ENCODE results near the gene MRPL38.

The MRPL38 gene

DNA sequence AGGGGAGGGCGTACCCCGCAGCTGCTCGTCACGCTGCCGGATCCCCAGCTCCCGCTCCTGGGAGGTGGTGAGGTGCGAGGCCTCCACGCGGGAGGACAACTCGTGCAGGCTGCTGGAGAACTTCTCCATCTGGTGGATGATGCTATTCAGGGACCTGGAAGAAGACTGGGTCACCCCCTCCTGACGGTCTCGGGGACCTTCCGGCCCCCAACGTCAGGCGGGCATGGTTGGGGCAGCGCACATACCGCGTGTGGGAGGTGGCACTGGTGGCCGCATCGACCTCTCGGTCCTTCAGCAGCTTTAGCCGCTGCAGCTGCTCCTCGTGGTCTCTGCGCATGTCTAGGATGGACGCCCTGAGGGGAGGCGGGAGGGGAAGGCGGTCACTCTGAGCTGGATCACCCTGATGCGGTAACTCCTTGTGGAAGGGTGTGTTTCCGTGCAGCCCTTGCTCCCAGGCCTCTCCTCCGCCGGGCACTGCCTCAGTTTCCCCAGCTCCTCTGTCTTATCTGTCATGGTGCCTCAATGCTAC, 13.3 kb upstream of the MRPL38 start:
- no peak for DNase-seq

GRCh38 chr17:75917141-75917916, 12.6 kb upstream of the MRPL38 start:
- no peak for DNase-seq

GRCh38 chr17:75915268-75915667, 10.6 kb upstream of the MRPL38 start:
- DNase-seq = no peak

GRCh38 chr17:75914643-75915267, 10.1 kb upstream of the MRPL38 start:
- DNase-seq = no peak

DNA sequence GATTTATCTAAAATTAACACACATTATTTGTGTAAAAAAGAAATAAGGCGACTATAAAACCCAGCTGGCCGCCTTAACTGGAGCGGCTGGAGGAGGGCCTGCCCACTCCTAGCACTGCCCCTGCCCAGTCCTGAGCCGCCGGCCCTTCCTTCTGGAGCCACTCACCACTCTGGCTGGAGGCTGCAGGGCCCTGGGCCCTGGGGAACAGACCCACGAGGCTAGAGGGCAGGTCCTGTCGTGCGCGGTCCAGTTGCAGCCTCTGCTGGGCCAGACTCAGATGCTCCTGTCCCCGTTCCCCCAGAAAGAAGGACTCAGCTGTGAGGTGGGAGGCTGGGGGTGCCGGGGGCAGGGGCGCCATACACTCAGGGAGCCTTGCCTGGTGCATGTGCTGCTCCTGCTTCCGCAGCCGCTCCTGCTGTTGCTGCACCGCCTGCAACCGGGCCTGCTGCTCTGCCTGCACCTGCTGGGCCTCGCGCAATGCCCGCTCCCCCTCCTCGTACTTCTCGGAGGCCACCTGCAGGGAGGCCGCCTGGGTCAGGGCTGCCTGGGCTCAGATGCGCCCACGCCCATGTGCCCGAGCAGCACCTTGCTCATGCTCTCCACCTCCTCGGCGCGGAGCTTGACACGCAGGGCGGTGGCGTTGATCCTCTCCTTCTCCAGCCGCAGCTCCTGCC, 9.0 kb upstream of the MRPL38 start:
- DNase-seq = no peak

DNA sequence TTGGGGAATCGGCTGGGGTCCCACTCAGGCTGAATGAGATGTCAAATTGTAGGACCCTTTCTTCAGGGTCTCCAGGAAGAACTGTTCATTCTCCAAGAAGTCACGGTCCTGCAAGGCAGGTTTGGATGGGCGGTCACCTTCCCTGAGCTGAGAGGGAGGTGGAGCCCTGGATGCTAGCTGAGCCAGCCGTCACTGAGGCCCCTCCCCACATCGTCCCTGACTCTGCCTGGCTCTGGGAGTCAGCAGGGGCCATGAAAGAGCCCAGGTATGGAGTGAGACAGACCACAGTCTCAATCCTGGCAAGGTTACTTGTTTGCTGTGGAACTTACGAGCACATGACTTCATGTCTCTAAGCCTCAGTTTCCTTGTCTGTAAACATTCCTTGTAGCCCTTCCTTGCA, 6.0 kb upstream of the MRPL38 start:
- DNase-seq = no peak

DNA sequence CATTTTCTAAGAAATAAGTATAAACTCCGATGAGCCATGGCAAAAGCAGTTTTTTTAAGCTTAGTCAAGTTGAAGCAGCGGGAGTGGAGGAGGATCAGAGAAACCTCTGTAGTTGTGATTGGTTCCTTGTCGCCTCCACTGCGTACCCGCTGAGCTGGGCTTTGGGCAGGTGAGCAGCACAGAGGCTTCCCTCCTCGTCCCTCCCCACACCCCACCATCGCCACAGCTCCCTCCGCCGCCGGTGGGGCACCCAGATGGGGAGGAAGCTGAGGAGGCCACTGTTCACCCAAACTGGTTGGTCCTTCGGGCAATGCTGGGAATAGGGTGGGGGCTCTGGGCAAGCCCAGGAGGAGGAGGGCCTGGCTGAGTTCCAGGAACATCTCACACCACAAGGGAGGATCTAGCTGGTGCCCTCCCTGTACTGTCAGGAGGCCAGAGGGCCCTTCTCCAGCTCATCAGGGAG, 5.2 kb upstream of the MRPL38 start:
- no peak for DNase-seq

DNA sequence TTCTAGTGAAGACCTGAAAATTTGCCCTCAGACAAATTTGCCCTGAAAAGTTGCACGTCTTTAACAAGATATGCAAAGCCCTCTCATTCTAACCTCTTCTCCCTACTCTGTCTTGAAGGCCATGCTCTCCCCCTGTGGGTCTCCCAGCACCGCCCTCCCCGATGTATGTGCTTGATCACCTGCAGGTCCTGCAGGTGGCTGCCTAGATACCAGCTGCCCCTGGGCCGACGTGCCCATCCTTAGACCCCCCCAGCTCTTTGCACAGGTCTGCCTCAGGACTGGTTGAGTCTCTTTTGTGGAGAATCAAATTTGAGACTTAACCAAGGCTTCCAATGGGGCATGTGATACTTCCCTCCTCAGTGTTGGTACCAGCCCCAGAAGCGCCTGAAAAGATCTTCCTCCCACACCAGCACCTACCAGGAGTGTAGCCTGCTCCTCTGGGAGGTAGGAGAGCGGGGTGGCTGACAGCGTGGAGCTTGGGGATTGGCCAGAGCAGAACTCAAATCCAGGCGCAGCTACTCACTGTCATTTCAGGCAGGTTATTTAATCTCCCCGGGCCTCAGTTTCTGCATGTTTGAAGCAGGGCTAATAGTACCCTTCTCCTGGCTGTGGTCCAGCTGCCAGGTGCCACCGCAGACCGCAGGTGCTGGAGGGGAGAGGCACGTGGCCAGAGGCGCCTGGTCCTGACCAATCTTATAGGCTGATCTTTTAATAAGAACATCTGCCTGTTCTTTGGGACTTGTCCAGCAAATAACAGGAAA, 4.5 kb upstream of the MRPL38 start:
- DNase-seq = no peak

DNA sequence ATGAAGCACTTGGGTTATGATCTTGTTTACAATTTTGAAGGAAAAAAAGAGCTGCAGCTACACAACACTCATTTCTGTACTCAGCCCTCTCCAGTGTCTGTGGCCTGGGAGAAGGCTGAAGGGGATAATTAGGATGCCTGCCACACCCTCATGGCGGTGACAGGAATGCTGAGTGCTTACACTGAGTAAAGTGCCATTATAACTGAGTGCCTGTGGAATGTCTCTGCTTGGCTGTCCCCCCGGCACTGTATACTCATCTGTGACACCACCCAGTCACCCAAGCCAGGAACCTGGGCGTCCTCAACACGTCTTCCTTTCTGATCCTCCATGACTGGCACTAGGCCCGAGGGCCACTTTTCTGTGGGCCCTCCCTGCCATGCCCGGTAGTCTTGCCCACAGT, 3.5 kb upstream of the MRPL38 start:
- no peak for DNase-seq

DNA sequence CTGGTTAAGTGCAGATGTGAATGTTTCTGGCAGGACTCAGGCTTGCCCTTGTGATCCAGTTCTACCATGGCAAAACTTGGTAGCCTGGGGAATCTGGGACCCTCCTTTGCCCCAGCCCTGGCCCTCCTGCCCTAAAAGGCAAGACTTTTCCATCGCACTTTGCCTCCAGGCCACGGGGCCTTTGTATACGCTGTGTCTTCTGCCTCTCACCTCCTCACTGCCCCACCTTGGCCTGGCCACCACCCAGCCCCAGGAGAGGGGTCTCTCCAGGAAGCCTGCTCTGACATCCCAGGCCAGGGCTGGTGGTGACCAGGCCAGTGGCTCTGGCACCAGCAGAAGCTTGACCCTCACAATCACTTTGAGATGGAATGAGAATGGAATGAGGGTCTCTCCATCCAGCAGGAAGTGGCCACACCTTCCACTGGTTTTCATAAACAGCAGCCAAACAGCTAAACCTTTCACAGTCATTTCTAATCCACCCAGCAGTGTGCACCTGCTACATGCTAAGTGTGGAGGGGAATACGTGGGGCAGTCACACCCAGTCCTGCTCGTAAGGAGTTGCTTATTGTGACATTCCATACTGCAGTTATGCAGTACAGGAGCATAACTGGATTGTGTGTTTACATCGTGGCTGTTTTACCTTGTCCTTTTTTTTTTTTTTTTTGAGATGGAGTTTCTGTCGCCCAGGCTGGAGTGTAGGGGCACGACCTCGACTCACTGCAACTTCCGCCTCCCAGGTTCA, 1.6 kb upstream of the MRPL38 start:
- DNase-seq = no peak

- no peak for DNase-seq
Observed at GRCh38 chr17:75902406-75902805, 2.3 kb downstream of the MRPL38 start.

DNA sequence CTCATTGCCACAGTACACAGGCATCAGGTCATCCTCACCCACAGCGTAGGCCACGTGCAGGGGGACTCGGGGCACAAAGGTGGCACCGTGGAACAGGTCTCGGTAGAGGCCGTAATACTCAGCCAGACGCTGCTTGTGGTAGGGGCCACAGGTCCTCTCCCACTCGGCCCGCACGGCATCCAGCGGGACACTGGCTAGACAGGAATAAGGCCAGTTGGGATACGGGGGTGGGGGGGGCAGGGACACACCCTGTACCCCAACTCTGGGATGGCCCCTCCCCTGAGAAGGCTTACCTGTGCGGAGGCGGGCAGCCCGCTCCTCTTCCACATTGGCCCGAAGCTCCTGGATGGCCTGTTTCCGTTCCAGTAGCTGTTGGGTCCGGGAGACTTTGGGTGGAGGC, 3.0 kb downstream of the MRPL38 start:
- DNase-seq = no peak

DNA sequence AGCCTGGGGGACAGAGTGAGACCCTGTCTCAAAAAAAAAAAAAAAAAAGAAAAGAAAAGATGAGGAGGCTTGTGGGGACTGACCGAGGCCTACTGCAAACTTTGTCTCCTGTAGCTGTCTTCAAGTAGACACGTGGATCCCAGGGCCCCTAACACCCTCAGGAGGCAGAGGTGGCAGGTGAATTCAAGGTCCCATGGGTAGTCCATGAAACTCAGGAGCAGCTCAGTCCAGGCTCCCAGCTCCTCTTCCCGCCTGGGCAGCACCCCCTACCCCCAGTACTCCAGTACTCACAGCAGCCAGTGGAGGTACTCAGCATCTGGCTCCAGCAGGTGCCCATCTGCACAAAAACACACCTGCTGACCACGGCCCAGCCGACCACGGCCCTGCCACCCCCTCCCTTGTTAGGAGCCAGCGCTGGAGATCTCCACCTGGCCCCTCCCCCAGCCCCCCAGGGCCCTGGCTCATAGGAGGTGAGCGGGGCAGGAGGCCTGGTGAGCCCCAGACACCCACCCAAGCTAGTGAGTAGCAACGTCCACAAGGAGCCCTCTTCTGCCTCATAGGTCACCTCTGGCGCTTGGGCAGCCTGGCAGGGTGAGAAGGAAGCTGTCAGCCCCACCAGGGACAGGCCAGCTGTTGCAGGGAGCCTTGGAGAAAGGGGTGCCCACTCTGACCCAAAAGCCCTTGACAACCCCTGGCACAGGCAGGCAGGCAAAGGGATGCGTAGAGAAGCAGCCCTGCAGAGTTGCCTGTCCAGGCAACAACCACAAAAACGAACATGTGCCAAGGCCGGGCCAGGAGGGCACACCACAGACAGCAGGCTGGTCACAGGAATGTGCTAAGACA, 3.8 kb downstream of the MRPL38 start:
- no peak for DNase-seq

DNA sequence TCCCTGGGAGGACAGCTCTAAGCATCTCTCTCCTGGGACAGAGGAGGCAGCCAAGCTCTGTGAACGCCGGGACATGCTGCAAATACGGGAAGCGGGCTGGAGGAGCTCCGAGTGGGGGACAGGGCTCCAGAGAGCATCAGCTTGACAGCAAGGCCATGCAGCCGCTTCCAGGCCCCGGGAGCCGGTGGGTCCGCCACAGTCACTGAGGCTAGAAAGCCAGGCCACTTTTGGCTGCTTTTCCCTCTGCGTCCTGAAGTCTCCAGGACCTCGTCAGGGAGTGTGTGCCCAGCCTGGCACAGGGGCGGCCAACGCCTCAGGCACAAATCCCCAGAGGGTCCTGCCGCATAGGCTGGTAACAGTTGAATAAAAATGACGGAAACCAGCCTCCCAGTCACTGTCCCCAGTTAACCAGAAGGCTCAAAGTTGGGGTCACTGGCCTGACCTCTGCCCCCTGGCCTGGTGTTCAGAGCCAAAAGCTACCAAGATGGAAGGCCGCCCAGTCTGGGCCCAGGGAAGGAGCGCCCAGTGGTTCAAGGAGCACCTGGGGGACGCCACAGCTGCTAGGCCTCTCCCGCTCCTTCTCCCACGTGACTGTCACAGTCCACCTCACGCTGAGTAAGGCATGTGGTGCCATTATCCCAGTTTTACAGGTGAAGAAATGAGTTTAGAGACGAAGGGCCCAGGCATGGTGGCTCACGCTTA, 4.8 kb downstream of the MRPL38 start:
- no peak for DNase-seq

DNA sequence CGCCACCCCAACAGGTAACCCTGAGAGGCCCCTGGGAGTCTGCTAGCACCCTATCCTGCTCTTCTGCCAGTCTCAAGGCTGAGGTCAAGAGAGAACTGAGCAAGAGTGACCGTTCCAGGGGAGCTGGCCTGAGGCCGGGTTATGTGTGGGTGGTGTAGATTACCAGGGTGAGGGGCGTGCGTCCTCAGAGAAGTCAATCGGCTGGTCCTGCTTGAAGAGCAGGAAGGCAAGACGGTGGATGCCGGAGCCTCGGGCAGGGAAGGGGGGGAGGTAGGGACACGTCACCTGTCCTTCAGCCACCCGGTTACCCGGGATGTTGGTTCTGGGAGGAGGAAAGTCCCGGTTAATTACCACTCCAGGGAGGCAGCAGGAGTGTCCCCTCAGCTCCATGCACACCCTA, 5.3 kb downstream of the MRPL38 start:
- no peak for DNase-seq

GRCh38 chr17:75898791-75899190, 5.9 kb downstream of the MRPL38 start:
- DNase-seq = no peak

- no peak for DNase-seq
Observed at GRCh38 chr17:75898065-75898464, 6.6 kb downstream of the MRPL38 start.

DNA sequence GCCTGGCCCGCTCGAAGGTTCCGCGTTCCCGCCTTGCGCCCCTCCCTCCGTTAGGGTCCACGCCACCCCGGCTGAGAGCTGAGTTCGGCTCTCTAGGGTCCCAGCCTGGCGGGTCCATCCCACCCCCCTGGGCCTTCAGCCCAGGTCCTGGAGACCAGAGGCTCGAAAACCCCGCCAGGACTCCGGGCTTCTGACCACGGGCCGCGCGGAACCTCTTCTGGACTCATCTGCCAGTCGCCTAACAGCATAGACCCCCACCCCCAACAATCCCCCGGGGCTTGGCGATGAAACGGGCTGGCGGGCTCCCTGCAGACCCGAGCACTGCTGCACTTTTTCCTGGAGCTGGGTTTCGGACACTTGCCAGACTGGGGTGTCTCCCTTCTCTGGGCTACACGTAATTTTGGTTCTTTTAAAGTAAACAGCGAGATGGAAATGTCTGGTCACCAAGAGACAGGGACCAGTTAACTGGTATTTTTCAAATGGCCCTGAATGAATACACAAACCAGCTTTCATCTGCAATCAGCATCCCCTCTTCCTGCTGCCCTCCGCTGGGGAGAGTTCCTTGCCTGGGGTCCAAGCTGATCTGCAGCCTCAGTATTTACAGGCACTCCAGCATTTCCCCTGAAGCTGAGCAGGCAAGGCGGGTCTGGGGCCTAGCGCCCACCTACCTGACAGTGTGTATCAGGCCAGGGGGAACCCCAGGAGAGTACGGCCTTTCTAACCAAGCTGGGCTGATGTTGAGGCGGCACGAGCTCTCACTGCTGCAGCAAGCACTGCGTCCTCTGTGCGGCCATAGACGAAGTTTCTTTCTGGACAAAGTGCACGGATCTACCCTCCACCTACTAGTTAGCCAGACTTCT, 7.3 kb downstream of the MRPL38 start:
- DNase-seq = no peak

DNA sequence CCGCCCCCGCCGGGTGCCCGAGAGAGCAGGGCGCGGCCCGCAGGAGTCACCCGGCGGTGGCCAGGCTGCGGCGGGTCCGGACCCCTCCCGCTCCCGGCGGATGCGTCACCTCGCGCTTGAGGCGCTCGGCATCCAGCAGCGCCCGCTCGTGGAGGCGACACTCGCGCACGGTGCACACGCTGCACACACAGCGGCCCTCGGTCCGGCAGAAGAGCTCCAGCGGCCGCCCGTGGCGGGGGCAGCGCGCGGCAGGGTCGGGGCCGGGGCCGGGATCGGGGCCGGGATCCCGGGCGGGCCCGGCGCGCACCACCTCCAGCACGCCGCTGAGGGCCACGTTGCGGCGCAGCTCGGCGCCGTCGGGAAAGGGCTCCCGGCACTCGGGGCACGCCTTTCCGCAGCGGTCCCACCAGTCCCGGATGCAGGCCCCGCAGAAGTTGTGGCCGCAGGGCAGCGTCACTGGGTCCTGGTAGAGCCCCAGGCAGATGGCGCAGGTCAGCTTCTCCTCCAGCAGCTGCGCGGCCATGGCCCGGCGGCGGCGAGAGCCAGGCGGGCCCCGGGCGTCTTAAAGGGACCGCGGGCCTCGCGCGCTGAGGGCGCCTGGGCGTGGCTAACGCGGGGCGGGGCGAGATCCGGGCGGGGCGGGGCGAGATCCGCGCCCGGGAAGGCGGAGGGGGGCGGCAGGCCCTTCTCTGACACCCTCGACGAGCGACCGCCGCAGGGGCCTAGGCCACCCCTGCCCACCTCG, 8.1 kb downstream of the MRPL38 start, which contains the start of gene TRIM65:
TRIM65 (minus strand) TSS at position 537 of the 745 bp plus-strand sequence; CDS start at position 523, 14 bp downstream.
- DNase-seq = peak; percentile 80
